Measurements from ENCODE around the gene UPP2. TPM values are rescaled to one million over a fixed set of nuclear protein-coding genes. Genes with fewer than 3 reads are reported as not detected.
A peak's percentile ranks its signal among the peaks of the same experiment; 100 is the strongest.

Gene UPP2
- total RNA-seq, 1 donor from 2014 or later, result not detected

DNA sequence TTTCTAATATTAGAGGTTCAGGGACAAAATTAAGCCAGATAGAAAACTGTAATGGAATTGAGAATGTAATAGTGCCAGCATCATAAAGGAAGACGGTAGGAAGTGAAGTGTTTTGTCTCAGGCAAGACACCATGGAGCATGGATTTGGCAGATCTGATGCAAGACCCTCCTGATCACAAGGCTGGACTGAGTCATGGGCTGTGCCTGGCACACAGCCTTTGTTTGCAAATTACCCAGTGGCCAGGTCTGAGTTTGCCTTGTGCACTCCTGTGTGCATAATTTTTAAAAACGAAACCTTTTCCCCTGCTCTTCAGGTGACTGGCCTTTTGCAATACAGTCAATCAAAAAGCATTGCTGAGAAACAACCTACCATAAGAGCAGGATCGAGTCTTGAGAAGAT, 2.0 kb upstream of the UPP2 start:
- no peaks in the 10 kb centered on the region for H4K20me1 ChIP-seq (ENCODE audit: insufficient read depth, low read length)
- TF ChIP-seq EZH2 (IDR thresholded peaks at IDR 0.05; ENCODE audit: insufficient read depth, low read length), result no peak
- TF ChIP-seq, protein P1, sequence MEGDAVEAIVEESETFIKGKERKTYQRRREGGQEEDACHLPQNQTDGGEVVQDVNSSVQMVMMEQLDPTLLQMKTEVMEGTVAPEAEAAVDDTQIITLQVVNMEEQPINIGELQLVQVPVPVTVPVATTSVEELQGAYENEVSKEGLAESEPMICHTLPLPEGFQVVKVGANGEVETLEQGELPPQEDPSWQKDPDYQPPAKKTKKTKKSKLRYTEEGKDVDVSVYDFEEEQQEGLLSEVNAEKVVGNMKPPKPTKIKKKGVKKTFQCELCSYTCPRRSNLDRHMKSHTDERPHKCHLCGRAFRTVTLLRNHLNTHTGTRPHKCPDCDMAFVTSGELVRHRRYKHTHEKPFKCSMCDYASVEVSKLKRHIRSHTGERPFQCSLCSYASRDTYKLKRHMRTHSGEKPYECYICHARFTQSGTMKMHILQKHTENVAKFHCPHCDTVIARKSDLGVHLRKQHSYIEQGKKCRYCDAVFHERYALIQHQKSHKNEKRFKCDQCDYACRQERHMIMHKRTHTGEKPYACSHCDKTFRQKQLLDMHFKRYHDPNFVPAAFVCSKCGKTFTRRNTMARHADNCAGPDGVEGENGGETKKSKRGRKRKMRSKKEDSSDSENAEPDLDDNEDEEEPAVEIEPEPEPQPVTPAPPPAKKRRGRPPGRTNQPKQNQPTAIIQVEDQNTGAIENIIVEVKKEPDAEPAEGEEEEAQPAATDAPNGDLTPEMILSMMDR (IDR thresholded peaks at IDR 0.05; ENCODE audit: insufficient read depth, low read depth, low read length), result no peak
- no peaks in the 10 kb centered on the region for H3K27me3 Mint-ChIP-seq (ENCODE audit: low read depth, unreplicated experiment)
- no peaks in the 10 kb centered on the region for H3K9me3 ChIP-seq (ENCODE audit: insufficient read depth, low read depth, low read length)
- no peaks in the 10 kb centered on the region for H3K4me1 ChIP-seq (ENCODE audit: insufficient read depth, low read length)
- H3K27ac Mint-ChIP-seq (ENCODE audit: unreplicated experiment), result no peak overlapping the region
- DNase-seq (ENCODE audit: low read depth), result peak; percentile 9
- no peak overlapping the region for H2AFZ ChIP-seq (ENCODE audit: low read depth, low read length)
- H3K27me3 ChIP-seq (ENCODE audit: insufficient read depth, low read length), result no peaks in the 10 kb centered on the region
- H3K9me3 Mint-ChIP-seq (ENCODE audit: unreplicated experiment), result no peaks in the 10 kb centered on the region
- no peak overlapping the region for H3K4me2 ChIP-seq (ENCODE audit: low read length)
- H3K36me3 Mint-ChIP-seq (ENCODE audit: low read depth, unreplicated experiment), result no peaks in the 10 kb centered on the region
- H3K4me3 Mint-ChIP-seq (ENCODE audit: unreplicated experiment), result no peak overlapping the region
- H3K27ac ChIP-seq (ENCODE audit: low read depth, low read length), result no peak overlapping the region
- no peaks in the 10 kb centered on the region for H3K4me1 Mint-ChIP-seq (ENCODE audit: low read depth, unreplicated experiment)
- FAIRE-seq, result no peak
- H3K79me2 ChIP-seq (ENCODE audit: insufficient read depth, low read length), result no peaks in the 10 kb centered on the region
- no peak overlapping the region for H3K9ac ChIP-seq (ENCODE audit: low read length)
- H3K4me3 ChIP-seq (ENCODE audit: insufficient read depth, low read depth, low read length), result no peak overlapping the region
- H3K36me3 ChIP-seq (ENCODE audit: insufficient read depth, low read length), result no peaks in the 10 kb centered on the region

- Histone ChIP-seq H3K27me3 (ENCODE audit: insufficient read depth, low read length) (no peaks in the 10 kb centered on the region), H3K9ac (ENCODE audit: low read length) (no peak overlapping the region), H3K9me3 (ENCODE audit: insufficient read depth, low read depth, low read length) (no peaks in the 10 kb centered on the region), H3K27ac (ENCODE audit: low read depth, low read length) (no peak overlapping the region), H3K79me2 (ENCODE audit: insufficient read depth, low read length) (no peaks in the 10 kb centered on the region), H3K36me3 (ENCODE audit: insufficient read depth, low read length) (no peaks in the 10 kb centered on the region), H3K4me3 (ENCODE audit: insufficient read depth, low read depth, low read length) (no peak overlapping the region), H2AFZ (ENCODE audit: low read depth, low read length) (no peak overlapping the region), H3K4me2 (ENCODE audit: low read length) (no peak overlapping the region), H4K20me1 (ENCODE audit: insufficient read depth, low read length) (no peaks in the 10 kb centered on the region), H3K4me1 (ENCODE audit: insufficient read depth, low read length) (no peaks in the 10 kb centered on the region)
- DNase-seq (ENCODE audit: low read depth) (no peak), FAIRE-seq (no peak)
- TF ChIP-seq, protein P1 (IDR thresholded peaks at IDR 0.05; ENCODE audit: insufficient read depth, low read depth, low read length), result no peak
- no peak for TF ChIP-seq EZH2 (IDR thresholded peaks at IDR 0.05; ENCODE audit: insufficient read depth, low read length)
- H3K9me3 Mint-ChIP-seq (ENCODE audit: unreplicated experiment), result no peaks in the 10 kb centered on the region
- H3K4me3 Mint-ChIP-seq (ENCODE audit: unreplicated experiment), result no peak overlapping the region
- H3K27ac Mint-ChIP-seq (ENCODE audit: unreplicated experiment), result no peak overlapping the region
- no peaks in the 10 kb centered on the region for H3K27me3 Mint-ChIP-seq (ENCODE audit: low read depth, unreplicated experiment)
- no peaks in the 10 kb centered on the region for H3K4me1 Mint-ChIP-seq (ENCODE audit: low read depth, unreplicated experiment)
- H3K36me3 Mint-ChIP-seq (ENCODE audit: low read depth, unreplicated experiment), result no peaks in the 10 kb centered on the region
Measured at GRCh38 chr2:158100411-158100810, 1.3 kb upstream of the UPP2 start.

DNA sequence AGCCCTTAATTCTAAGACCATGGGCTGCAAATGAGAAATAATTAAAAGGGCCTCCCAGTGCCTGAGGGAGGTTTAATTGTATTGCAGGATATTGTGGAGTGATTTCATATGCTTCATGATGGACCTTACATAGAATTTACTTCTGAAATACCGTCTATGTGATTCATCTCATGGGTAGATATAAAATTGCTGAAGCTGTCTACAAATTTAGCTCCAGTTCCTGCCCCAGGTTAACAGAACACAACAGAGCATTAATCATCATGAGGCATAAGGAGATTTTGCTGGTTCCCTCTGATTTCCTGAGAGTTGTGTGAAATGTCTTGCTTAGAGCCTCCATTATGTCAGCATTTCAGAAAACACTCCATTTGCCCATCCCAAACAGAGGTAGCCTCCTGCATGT, 770 bp downstream of the UPP2 start:
- Histone ChIP-seq H3K9me3 (ENCODE audit: insufficient read depth, low read depth, low read length) (no peaks in the 10 kb centered on the region), H3K4me1 (ENCODE audit: insufficient read depth, low read length) (no peaks in the 10 kb centered on the region), H2AFZ (ENCODE audit: low read depth, low read length) (no peak overlapping the region), H3K4me2 (ENCODE audit: low read length) (no peak overlapping the region), H3K79me2 (ENCODE audit: insufficient read depth, low read length) (no peaks in the 10 kb centered on the region), H3K27ac (ENCODE audit: low read depth, low read length) (no peak overlapping the region), H3K4me3 (ENCODE audit: insufficient read depth, low read depth, low read length) (no peak overlapping the region), H3K27me3 (ENCODE audit: insufficient read depth, low read length) (no peaks in the 10 kb centered on the region), H3K36me3 (ENCODE audit: insufficient read depth, low read length) (no peaks in the 10 kb centered on the region), H3K9ac (ENCODE audit: low read length) (no peak overlapping the region), H4K20me1 (ENCODE audit: insufficient read depth, low read length) (no peaks in the 10 kb centered on the region)
- TF ChIP-seq, protein P1 (IDR thresholded peaks at IDR 0.05; ENCODE audit: insufficient read depth, low read depth, low read length), result no peak
- TF ChIP-seq EZH2 (IDR thresholded peaks at IDR 0.05; ENCODE audit: insufficient read depth, low read length), result no peak
- no peaks in the 10 kb centered on the region for H3K27me3 Mint-ChIP-seq (ENCODE audit: low read depth, unreplicated experiment)
- no peak for FAIRE-seq
- no peaks in the 10 kb centered on the region for H3K4me1 Mint-ChIP-seq (ENCODE audit: low read depth, unreplicated experiment)
- H3K4me3 Mint-ChIP-seq (ENCODE audit: unreplicated experiment), result no peak overlapping the region
- DNase-seq (ENCODE audit: low read depth), result peak; percentile 17
- H3K9me3 Mint-ChIP-seq (ENCODE audit: unreplicated experiment), result no peaks in the 10 kb centered on the region
- H3K27ac Mint-ChIP-seq (ENCODE audit: unreplicated experiment), result no peak overlapping the region
- no peaks in the 10 kb centered on the region for H3K36me3 Mint-ChIP-seq (ENCODE audit: low read depth, unreplicated experiment)
